Osteocyte (in vitro differentiated cells): ENCODE results near the gene SMO. TPM values are rescaled to one million over a fixed set of nuclear protein-coding genes. Genes with fewer than 3 reads are reported as not detected.

Experiments used
- DNase-seq: peaks from one replicate; pipeline ENCODE4 v3.0.0; 2021; ENCODE audit warnings: mixed read lengths; ENCODE audit not compliant: unreplicated experiment; ENCODE audit errors: extremely low spot score
- H3K27ac Mint-ChIP-seq: one replicate; pipeline ENCODE4 v1.8.0; 2021; ENCODE audit warnings: mild to moderate bottlenecking, mixed read lengths; ENCODE audit not compliant: unreplicated experiment
- H3K27me3 Mint-ChIP-seq: one replicate; pipeline ENCODE4 v1.8.0; 2021; ENCODE audit warnings: mixed read lengths; ENCODE audit not compliant: unreplicated experiment
- H3K36me3 Mint-ChIP-seq: one replicate; pipeline ENCODE4 v1.8.0; 2021; ENCODE audit warnings: mixed read lengths; ENCODE audit not compliant: unreplicated experiment
- H3K4me1 Mint-ChIP-seq: one replicate; pipeline ENCODE4 v1.8.0; 2021; ENCODE audit warnings: mixed read lengths; ENCODE audit not compliant: unreplicated experiment
- H3K4me3 Mint-ChIP-seq: one replicate; pipeline ENCODE4 v1.8.0; 2021; ENCODE audit warnings: mild to moderate bottlenecking, moderate library complexity, mixed read lengths; ENCODE audit not compliant: unreplicated experiment
- H3K9me3 Mint-ChIP-seq: one replicate; pipeline ENCODE4 v1.8.0; 2021; ENCODE audit warnings: mixed read lengths; ENCODE audit not compliant: unreplicated experiment
- total RNA-seq: library from RNA; stranded (reverse); gene quantifications from 2 replicates; pipeline ENCODE4 v1.2.1, GENCODE V29; 2021
- TF ChIP-seq, protein P1 (sequence below): fragments of 200-600 bp; sonication (generic); IDR thresholded peaks from 2 replicates; pipeline ENCODE4 v1.5.0; 2021; ENCODE audit warnings: antibody characterized with exemption, mild to moderate bottlenecking, moderate library complexity

The SMO gene
- total RNA-seq, 1 donor from 2014 or later = 41.6 TPM

GRCh38 chr7:129224251-129225205 lies 36.1 kb downstream of the SMO start, which contains the start of gene AHCYL2:
AHCYL2 (plus strand) TSS chr7:129225030.
- peak; percentile 99 for DNase-seq
- H3K27ac Mint-ChIP-seq = peak within 1 kb of the TSS; percentile 99
- no peaks in the 10 kb centered on the region for H3K9me3 Mint-ChIP-seq
- no peaks in the 10 kb centered on the region for H3K36me3 Mint-ChIP-seq
- peak within 1 kb of the TSS; percentile 93 for H3K4me3 Mint-ChIP-seq
- TF ChIP-seq, protein P1, sequence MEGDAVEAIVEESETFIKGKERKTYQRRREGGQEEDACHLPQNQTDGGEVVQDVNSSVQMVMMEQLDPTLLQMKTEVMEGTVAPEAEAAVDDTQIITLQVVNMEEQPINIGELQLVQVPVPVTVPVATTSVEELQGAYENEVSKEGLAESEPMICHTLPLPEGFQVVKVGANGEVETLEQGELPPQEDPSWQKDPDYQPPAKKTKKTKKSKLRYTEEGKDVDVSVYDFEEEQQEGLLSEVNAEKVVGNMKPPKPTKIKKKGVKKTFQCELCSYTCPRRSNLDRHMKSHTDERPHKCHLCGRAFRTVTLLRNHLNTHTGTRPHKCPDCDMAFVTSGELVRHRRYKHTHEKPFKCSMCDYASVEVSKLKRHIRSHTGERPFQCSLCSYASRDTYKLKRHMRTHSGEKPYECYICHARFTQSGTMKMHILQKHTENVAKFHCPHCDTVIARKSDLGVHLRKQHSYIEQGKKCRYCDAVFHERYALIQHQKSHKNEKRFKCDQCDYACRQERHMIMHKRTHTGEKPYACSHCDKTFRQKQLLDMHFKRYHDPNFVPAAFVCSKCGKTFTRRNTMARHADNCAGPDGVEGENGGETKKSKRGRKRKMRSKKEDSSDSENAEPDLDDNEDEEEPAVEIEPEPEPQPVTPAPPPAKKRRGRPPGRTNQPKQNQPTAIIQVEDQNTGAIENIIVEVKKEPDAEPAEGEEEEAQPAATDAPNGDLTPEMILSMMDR = no peak
- H3K27me3 Mint-ChIP-seq = no peaks in the 10 kb centered on the region
- H3K4me1 Mint-ChIP-seq = peaks cover 17% of the 10 kb centered on the region

GRCh38 chr7:129225206-129225930 lies 36.9 kb downstream of the SMO start:
- Mint-ChIP-seq H3K4me1 (peaks cover 17% of the 10 kb centered on the region), H3K36me3 (no peaks in the 10 kb centered on the region), H3K9me3 (no peaks in the 10 kb centered on the region), H3K27me3 (no peaks in the 10 kb centered on the region), H3K27ac (peak overlapping the region; percentile 78), H3K4me3 (peak overlapping the region; percentile 93)
- DNase-seq = peak; percentile 86
- TF ChIP-seq, protein P1 = no peak

GRCh38 chr7:129225931-129226572 lies 37.6 kb downstream of the SMO start:
- peak overlapping the region; percentile 93 for H3K4me3 Mint-ChIP-seq
- no peaks in the 10 kb centered on the region for H3K27me3 Mint-ChIP-seq
- no peak for DNase-seq
- TF ChIP-seq, protein P1 = no peak
- peak overlapping the region; percentile 78 for H3K27ac Mint-ChIP-seq
- H3K36me3 Mint-ChIP-seq = no peaks in the 10 kb centered on the region
- no peaks in the 10 kb centered on the region for H3K9me3 Mint-ChIP-seq
- H3K4me1 Mint-ChIP-seq = peaks cover 17% of the 10 kb centered on the region

GRCh38 chr7:129227646-129228578 lies 39.5 kb downstream of the SMO start:
- Mint-ChIP-seq H3K4me3 (no peak overlapping the region), H3K27ac (no peak overlapping the region), H3K36me3 (no peaks in the 10 kb centered on the region), H3K4me1 (peaks cover 13% of the 10 kb centered on the region), H3K27me3 (no peaks in the 10 kb centered on the region), H3K9me3 (no peaks in the 10 kb centered on the region)
- TF ChIP-seq, protein P1 = no peak
- DNase-seq = no peak
